ENCODE data around the gene PAFAH1B2.

The PAFAH1B2 gene

DNA sequence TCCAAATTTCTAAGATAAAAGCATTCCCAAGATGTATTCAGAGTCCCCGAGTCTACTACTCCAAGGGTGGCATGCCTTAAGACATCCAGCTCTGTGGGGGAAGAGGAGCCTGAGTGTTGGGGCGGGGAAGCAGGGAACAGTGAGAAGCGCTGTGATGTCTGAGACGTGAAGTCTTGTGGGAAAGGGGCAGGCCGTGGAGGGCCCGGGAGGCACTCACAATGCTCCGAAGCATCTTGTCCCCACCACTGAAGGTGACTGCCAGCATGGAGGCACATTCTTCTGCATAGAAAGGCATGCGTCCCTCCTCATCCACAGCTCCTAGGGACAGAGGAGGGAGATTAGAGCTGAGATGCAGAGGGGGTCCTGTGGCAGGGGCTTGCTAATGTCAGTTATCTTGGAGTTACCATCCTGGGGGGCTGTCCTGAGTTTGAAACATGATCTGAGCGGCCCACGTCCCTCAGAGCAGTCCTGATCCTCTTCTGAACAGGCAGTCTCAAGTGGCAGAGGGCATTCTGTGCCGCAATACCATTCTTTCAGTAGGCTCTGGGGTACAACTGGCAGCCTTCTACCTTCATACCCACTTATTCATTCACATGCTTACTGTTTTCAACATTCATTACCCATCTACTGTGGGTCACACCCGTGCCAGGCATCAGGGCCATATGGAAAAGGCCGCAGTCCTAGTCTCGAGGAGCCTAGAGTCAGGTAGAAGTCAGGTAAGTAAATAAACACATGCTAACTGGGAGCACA lies 79.1 kb downstream of the PAFAH1B2 start:
- DNase-seq: no peak

DNA sequence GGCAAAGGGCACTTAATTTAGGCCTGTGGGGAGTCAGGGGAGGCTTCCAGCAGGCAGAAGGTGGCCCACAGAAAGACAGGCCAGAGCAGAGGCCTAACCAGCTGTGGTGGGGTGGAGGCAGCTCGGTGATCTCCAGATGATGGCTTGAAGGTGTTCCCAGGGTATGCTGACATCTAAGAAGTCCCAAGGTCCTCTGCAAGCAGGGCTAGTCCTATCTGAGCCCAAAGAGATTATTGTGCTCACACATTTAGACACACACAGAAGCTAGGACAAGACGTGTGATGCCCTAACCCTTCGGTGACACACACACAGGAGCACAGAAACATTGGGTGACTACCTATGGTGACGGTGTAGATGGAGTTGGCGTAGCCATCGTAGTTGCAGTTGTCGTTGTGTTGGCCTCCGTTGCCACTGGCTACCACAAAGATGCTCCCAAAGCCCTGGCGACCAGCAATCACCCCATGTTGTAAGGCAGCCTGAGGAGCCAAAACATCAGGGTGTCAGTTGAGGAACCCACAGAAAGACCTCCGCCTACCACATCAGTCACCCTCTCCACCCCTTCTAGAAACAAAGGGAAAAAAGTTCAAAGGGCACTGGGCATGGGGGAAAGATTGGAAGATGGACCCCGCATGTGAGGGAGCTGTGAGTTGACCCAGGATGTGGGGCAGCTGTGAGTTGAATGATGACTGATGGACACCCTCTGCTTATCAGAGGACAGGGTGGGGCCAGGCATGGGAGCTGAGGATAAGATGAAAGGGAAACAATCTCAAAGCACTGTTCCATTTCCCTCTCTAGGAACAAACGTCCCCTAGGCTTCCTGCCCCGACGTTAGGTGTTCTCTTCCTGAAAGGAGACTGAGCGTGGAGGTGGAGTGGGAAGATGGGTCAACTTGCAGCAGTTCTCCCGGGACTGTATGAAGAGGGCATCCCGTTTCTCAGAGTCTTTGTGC lies 79.9 kb downstream of the PAFAH1B2 start:
- no peak for DNase-seq

GRCh38 chr11:117225553-117226170 lies 81.6 kb downstream of the PAFAH1B2 start:
- no peak for DNase-seq
